Neutrophil (primary cell): ENCODE measurements around the gene OR2T6.
"Not testable (repeated sequence)": the region's sequence is repeated elsewhere in the genome, so short reads cannot be mapped to it uniquely, and the experiment has no call there.

Experiments
- H3K27ac ChIP-seq: fragments of 200-600 bp; sonication (generic); 2 replicates; pipeline ENCODE4 v1.5.1; 2016; ENCODE audit warnings: mild to moderate bottlenecking, moderate library complexity
- H3K27me3 ChIP-seq: fragments of 200-600 bp; sonication (generic); 2 replicates; pipeline ENCODE4 v1.6.0; 2016; ENCODE audit warnings: mild to moderate bottlenecking
- H3K36me3 ChIP-seq: fragments of 200-600 bp; sonication (generic); 2 replicates; pipeline ENCODE4 v1.5.1; 2017
- H3K4me1 ChIP-seq, 2 experiments: fragments of 200-600 bp in 1 of 2; sonication (generic) in 1 of 2; 1 replicate in 1 of 2; 2 replicates in 1 of 2; pipeline versions ENCODE4 v1.5.1 to v1.6.1; 2013 to 2016; ENCODE audit warnings: low read depth in 1 of 2, low read length in 1 of 2, mild to moderate bottlenecking in 1 of 2, moderate library complexity in 1 of 2; ENCODE audit not compliant: control insufficient read depth in 1 of 2, insufficient read depth in 1 of 2
- H3K4me3 ChIP-seq, 2 experiments: fragments of 200-600 bp in 1 of 2; sonication (generic) in 1 of 2; 1 replicate in 1 of 2; 2 replicates in 1 of 2; pipeline ENCODE4 v1.5.1; 2013 to 2016; ENCODE audit warnings: low read depth in 1 of 2, low read length in 1 of 2, mild to moderate bottlenecking in 1 of 2, moderate library complexity in 1 of 2
- H3K9me3 ChIP-seq: fragments of 200-600 bp; sonication (generic); 2 replicates; pipeline ENCODE4 v1.5.1; 2016
- TF ChIP-seq, protein P1 (sequence below): fragments of 200-600 bp; sonication (generic); IDR thresholded peaks from 2 replicates; pipeline ENCODE4 v1.5.1; 2016; ENCODE audit warnings: antibody characterized with exemption

The OR2T6 gene

DNA sequence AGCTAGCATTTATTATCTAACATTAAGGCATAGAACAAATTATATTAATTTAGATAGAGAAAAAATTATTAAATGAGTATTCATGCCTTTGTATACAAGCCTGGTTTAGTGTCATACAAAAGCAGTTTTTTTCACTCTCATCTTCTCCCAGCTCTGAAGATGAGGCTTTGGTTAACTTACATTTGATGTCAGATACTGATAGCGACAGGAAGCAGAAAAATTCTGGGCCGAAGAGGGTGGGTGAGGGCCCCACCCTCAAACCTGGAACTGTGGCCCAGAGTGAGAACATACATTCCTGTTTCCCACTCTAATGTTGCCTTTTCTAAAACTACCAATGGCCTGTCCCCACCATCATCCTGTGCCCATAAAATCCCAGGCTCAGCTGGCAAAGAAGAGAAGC is 42.3 kb downstream of the OR2T6 start:
- no peak overlapping the region for H3K4me3 ChIP-seq
- TF ChIP-seq, protein P1, sequence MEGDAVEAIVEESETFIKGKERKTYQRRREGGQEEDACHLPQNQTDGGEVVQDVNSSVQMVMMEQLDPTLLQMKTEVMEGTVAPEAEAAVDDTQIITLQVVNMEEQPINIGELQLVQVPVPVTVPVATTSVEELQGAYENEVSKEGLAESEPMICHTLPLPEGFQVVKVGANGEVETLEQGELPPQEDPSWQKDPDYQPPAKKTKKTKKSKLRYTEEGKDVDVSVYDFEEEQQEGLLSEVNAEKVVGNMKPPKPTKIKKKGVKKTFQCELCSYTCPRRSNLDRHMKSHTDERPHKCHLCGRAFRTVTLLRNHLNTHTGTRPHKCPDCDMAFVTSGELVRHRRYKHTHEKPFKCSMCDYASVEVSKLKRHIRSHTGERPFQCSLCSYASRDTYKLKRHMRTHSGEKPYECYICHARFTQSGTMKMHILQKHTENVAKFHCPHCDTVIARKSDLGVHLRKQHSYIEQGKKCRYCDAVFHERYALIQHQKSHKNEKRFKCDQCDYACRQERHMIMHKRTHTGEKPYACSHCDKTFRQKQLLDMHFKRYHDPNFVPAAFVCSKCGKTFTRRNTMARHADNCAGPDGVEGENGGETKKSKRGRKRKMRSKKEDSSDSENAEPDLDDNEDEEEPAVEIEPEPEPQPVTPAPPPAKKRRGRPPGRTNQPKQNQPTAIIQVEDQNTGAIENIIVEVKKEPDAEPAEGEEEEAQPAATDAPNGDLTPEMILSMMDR, result no peak
- no peaks in the 10 kb centered on the region for H3K4me1 ChIP-seq
- no peak overlapping the region for H3K27ac ChIP-seq
- no peaks in the 10 kb centered on the region for H3K36me3 ChIP-seq
- H3K9me3 ChIP-seq, result peaks cover 7% of the 10 kb centered on the region
- H3K27me3 ChIP-seq, result no peaks in the 10 kb centered on the region

DNA sequence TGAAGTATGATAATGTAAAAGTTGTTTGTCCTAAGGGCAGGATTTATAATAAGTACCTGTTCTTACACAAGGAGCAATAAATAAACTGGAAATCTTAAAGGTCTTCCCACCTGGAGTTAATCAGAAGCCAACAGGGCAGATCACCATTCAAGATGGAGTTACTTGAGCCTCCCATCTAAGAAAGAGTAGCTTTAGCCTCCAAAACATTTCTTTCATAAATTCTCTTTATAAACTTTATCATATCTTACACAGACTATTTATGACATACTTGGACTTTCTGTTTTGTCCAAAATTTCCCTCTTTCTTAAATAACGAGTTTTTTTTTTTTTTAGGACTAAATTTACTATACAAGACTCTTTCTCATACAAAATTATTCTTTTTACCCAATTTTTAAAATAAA is 45.8 kb downstream of the OR2T6 start:
- TF ChIP-seq, protein P1, result no peak

DNA sequence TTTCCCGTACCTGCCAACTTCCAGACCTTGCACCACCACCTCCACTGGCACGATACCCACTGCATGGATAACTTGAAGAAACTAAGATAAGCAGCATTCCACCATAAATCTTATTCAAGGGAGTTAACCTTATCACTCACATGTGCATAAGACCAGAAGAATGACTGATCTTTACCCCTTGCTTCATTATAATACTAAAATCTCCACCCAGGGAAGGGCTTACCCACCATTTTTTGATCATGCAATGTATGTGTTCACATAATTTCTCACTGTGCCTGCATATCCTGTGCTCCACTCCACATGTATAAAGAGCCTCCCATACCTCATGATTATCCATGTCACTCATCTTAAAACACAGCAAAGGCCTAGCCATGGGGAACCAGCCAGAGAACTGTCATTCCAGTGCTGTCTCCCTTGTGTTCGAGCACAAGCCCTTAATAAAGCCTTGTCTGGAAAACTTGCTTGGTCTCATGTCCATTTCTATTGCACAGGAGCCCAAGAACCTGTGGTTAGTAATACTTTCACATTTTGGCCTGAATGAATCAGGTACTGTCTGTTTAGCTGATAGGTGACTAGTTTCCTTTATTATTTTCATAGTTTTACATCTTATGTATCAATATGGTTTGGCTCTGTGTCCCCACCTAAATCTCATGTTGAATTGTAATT is 52.1 kb downstream of the OR2T6 start:
- H3K9me3 ChIP-seq, H3K36me3 ChIP-seq, H3K4me3 ChIP-seq, H3K27ac ChIP-seq, H3K4me1 ChIP-seq, H3K27me3 ChIP-seq: not testable (repeated sequence)

More for the DNA sequence above, 45.8 kb downstream of the OR2T6 start:
- H3K4me3 ChIP-seq, result no peak overlapping the region
- H3K36me3 ChIP-seq, result no peaks in the 10 kb centered on the region
- H3K9me3 ChIP-seq, result peaks cover 9% of the 10 kb centered on the region
- H3K27ac ChIP-seq, result no peak overlapping the region
- H3K4me1 ChIP-seq, result no peaks in the 10 kb centered on the region
- no peaks in the 10 kb centered on the region for H3K27me3 ChIP-seq

DNA sequence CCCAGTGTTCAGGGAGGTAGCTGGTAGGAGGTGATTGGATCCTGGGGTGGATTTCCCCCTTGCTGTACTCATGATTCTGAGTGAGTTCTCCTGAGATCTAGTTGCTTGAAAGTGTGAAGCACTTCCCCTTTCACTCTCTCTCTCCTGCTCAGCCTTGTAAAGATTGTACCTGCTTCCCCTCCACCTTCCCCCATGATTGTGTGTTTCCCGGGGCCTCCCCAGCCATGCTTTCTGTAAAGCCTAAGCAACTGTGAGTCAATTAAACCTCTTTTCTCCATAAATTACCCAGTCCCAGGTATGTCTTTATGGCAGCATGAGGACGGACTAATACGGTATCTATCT is 52.6 kb downstream of the OR2T6 start:
- not testable (repeated sequence) for H3K36me3 ChIP-seq, H3K27me3 ChIP-seq, H3K27ac ChIP-seq, H3K9me3 ChIP-seq, H3K4me3 ChIP-seq, H3K4me1 ChIP-seq

DNA sequence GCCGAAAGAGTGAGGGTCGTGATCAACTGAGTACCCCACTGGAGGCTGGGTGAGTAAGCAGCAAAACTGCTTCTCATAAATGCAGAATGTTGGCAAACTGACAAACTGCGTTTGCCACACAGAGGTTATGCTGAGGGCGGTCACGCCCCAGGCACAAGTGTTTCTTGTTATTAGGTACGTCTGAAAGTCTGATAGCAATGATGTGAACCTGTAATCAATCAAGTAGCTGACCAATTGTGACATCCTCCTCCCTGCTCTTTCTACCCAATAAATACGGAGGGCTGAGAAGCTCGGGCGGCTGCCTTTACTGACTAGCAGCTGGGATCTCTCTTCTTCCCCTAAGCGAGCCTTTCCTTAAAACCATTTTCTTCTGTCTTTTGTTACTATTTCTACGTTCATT is 56.1 kb downstream of the OR2T6 start:
- H3K27me3 ChIP-seq, H3K9me3 ChIP-seq, H3K4me3 ChIP-seq, H3K36me3 ChIP-seq, H3K27ac ChIP-seq, H3K4me1 ChIP-seq: not testable (repeated sequence)

DNA sequence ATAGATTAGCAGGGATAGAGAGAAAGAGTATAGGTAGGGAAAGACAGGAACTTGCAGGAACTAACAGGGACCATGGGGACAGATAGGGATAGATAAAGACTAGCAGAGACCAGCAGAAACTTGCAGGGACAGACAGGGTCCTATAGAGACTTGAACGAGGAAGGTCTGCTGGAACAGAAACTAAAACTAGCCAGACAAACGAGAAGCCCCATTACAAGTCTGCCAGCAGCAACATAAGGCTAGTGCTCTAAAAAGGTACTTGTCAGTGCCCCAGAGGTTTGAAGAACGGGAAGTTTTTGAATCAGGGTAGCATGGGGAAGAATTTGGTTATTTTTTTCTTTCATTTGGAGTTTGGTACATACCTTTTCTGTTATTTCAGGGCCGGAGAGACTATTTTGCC is 56.7 kb downstream of the OR2T6 start:
- not testable (repeated sequence) for H3K36me3 ChIP-seq, H3K4me1 ChIP-seq, H3K27ac ChIP-seq, H3K4me3 ChIP-seq, H3K27me3 ChIP-seq, H3K9me3 ChIP-seq

DNA sequence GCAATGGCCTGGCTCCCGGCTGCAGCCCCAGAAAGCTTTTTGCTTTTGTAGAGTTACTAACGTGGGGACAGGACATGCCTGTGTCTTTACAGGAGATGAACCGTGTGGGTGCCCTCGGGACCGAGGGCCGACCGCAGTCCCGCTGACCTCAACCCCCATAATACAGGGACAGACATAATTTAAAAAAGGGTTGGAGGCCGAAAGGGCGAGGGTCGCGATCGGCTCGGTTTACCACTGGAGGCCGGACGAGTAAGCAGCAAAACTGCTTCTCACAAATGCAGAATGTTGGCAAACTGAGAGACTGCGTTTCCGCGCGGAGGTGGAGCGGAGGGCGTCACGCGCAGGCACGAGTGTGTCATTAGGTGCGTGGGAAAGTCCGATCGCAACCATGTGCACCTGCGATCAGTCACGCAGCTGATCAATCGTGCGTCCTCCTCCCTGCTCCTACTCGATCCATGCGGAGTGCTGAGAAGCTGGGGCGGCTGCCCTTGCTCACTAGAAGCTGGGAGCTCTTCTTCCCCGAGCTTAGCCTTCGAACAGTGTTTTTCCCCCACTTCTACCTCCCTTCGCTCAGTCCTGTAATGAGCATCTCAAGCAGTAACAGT is 58.4 kb downstream of the OR2T6 start:
- not testable (repeated sequence) for H3K27ac ChIP-seq, H3K4me3 ChIP-seq, H3K9me3 ChIP-seq, H3K4me1 ChIP-seq, H3K27me3 ChIP-seq, H3K36me3 ChIP-seq

DNA sequence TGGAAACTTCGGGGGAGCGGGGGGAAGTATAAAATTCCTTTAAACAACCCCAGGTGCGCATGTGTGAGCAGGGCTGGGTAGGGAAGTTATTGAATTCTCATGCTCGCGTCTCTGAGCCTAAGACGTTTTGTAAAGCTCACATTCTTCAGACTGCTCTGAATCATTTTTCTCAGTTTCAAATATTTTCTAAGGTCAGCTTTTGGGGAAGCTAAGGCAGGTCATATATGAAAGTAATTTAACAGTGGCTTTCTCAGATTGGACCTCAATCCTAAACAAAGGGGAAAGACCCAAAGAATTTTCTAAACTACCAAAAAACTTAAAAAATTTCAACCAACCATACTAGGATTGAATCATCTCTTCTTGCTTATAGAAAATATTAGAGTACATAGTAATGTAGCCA is 59.4 kb downstream of the OR2T6 start:
- H3K27ac ChIP-seq, H3K36me3 ChIP-seq, H3K9me3 ChIP-seq, H3K4me3 ChIP-seq, H3K4me1 ChIP-seq, H3K27me3 ChIP-seq: not testable (repeated sequence)

DNA sequence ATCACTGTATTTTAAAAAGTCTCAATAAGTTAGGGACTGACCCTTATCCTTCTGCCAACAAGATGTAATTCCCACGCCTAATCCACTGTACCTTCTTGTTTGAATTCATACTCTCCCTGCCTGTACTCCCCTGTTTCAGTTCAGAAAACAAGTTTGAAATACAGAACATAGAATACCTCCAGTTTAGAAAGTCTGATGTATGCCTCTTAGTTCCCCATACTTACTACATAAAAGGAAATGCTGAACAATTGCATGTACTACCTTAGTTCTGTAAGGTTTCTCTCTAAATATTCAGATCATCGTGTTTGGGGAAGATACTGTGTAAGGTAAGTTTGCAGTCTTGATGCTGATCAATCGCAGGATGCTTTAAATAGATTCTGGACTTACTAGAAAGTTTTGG is 60.8 kb downstream of the OR2T6 start:
- not testable (repeated sequence) for H3K36me3 ChIP-seq, H3K27ac ChIP-seq, H3K27me3 ChIP-seq, H3K4me1 ChIP-seq, H3K9me3 ChIP-seq, H3K4me3 ChIP-seq

DNA sequence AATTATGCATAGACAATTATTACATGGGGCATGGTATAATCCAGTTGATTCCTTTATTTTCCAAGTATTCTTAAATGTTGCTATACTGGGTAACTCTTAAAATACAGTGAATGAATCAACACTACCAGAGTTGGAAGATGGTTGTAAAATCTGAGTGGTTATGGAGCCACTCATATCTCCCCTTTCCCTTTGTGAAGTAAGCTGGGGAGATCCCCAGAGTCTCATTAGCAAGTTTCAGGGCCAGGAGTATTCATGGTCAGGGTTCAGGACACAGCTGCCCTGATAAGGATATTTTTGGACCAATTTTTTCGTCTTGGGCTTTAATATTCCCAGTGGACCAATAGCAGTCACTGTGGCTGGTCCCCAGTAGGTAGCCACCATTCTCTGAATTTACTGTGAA is 63.1 kb downstream of the OR2T6 start:
- H3K9me3 ChIP-seq, H3K4me3 ChIP-seq, H3K27ac ChIP-seq, H3K27me3 ChIP-seq, H3K36me3 ChIP-seq, H3K4me1 ChIP-seq: not testable (repeated sequence)

DNA sequence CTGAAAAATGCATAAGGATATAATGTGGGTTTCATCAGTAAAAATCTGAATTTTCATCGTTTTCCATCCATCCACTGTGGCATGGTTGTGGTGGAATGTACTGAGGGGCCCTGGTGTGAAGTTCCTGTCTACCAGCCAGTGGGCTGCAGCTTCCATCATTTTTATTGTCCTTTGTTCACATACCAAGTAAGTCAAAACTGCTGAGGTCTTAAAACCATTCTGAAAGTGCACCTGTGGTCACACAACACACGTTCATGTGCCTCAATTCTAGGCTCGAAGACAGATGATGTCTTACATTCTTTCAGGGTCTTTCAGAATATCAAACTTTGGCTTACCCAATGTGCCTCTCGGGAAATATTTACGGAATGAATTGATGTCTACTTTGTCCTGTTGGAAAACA is 63.7 kb downstream of the OR2T6 start:
- not testable (repeated sequence) for H3K36me3 ChIP-seq, H3K9me3 ChIP-seq, H3K27ac ChIP-seq, H3K4me1 ChIP-seq, H3K4me3 ChIP-seq, H3K27me3 ChIP-seq
